ENCODE measurements around the gene GPHB5.

DNA sequence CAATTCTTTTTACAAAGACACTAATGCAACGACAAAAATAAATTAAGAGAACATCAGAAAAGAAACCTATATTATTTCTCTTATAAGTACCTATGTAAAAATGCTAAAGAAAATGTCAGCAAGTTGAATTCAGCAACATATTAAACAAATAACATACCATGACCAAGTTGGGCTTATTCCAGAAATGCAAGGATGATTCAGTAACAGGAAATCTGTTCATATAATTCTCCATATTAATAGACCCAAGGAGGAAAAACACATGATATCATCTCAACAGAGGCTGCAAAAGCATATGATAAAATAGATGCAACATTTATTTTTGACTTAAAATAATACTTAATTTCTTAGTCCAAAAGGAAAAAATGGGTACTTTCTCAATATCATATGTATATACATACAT, 25.1 kb upstream of the GPHB5 start:
- TF ChIP-seq, protein P1, sequence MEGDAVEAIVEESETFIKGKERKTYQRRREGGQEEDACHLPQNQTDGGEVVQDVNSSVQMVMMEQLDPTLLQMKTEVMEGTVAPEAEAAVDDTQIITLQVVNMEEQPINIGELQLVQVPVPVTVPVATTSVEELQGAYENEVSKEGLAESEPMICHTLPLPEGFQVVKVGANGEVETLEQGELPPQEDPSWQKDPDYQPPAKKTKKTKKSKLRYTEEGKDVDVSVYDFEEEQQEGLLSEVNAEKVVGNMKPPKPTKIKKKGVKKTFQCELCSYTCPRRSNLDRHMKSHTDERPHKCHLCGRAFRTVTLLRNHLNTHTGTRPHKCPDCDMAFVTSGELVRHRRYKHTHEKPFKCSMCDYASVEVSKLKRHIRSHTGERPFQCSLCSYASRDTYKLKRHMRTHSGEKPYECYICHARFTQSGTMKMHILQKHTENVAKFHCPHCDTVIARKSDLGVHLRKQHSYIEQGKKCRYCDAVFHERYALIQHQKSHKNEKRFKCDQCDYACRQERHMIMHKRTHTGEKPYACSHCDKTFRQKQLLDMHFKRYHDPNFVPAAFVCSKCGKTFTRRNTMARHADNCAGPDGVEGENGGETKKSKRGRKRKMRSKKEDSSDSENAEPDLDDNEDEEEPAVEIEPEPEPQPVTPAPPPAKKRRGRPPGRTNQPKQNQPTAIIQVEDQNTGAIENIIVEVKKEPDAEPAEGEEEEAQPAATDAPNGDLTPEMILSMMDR (conservative IDR thresholded peaks at IDR 0.05 in 1 of 2, IDR thresholded peaks at IDR 0.05 in 1 of 2; ENCODE audit: low read depth in 1 of 2, low read length in 2 of 2), result no peak
- no peak for TF ChIP-seq EZH2 (IDR thresholded peaks at IDR 0.05; ENCODE audit: low read length, missing control alignments)

All from fibroblast of lung (primary cell).